HG03280 (cell line): Measurements from ENCODE around the gene GPX2.

Experiments used
- ATAC-seq: cut with Tn5 transposase; IDR thresholded peaks from one replicate; pipeline ENCODE4 v1.9.1; 2021; ENCODE audit warnings: mild to moderate bottlenecking, moderate library complexity; ENCODE audit not compliant: unreplicated experiment

Gene GPX2

DNA sequence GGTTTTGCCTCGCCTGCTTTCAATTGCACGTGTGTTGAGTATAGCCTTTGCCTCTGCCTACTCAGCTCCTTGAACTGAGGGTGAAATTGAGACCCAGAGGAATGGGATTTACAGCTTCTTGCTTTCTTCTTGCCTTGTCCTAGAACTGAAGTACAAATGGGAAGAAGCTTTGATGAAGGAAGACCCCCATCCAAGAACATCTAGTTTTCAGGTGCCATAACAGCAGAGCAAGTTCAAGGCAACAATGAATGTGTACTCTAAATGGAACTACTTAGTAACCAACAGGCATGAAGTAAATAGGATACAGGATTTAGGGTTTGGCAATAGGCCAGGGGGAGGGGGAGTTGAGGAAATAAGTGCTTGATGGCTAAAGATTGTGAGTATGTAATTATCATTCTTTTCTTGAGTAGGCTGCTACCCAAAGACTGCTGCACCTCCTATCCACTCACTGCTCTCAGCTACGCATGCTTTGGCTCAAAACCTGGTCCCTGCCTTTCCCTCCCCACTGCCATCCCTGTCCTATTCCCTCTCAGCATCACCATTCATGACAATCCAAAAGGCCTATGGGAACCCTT, 2.1 kb downstream of the GPX2 start:
- no peak for ATAC-seq

- ATAC-seq = no peak
These were observed 2.7 kb downstream of the GPX2 start for GRCh38 chr14:64939817-64940190.

DNA sequence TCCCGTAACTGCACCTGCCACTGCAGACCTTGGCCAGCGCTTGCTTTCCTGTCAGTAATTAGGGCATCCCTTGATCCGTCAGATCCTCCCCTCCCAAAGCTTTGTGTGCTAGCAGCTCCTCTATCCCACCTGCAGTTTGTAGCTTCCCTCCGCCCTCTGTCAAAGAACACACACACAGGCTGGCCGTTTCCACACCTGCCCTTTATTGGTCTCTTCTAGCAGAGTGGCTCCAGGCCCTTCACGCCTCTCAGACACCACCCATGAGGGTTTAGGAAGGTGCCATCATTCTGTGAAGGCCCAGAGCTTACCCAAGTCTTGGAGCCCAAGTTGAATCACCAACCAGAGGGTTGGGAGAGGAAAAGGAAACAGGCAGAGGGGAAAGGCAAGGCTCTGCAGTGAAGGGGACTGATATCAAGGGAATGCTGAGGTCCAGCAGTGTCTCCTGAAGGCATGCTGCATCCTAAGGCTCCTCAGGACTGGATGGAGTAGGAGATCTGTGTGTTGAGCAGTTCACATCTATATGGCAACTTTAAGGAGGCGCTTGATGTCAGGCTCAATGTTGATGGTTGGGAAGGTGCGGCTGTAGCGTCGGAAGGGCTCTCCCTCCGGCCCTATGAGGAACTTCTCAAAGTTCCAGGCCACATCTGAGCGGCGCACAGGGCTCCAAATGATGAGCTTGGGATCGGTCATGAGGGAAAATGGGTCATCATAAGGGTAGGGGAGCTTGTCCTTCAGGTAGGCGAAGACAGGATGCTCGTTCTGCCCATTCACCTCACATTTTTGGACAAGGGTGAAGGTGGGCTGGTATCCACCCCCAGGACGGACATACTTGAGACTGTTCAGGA, 3.4 kb downstream of the GPX2 start:
- ATAC-seq = no peak

GRCh38 chr14:64937821-64938193, 4.7 kb downstream of the GPX2 start:
- ATAC-seq = no peak

DNA sequence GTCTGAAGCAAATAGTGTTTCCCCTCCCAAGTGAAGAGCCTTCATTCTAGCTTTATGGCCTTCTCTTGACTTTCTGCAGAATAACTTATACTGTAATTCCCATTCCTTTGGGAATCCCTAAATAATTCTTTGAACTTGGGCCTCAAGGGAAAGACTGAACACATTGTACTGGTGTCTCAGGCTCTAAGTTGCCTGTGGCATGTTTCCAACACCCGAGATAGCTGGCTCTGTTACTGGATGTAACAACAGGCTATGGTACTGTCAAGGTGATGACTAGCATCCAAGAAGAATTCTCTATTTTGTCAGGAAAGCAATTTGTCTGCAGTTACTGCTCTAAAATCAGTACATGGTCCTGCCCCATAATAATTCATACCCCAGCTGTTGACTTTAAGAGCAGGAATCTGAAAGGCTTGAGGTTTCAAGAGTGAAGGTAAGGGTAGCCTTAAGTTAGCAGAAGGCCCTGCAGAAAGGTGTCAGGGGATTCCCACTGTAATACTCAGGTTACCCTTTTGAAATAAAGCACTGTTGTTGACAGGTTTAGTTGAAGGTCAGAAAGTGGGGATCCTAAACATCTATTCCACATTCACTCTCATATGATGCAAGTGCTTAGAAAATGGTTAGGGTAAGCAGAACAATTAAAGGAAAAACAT, 5.2 kb downstream of the GPX2 start:
- no peak for ATAC-seq

DNA sequence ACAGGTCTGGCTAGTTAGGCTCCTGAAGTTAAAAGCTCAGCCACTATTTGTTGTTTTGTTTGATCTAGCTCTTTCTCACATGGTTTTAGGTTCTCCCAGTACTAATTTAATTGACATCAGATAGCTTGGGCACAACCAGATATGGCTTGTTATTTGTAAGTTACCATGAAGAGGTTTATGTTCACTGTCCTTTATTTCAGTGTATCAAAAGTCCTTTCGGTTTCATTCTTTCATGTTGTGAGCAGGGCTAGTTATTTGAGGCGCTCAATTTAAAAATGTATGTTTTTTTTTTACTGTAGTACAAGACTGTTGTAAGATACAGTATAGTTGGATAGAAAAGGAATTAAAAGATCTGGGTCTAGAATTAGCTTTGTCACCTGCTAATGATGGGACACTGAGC, 7.0 kb downstream of the GPX2 start:
- ATAC-seq = no peak

DNA sequence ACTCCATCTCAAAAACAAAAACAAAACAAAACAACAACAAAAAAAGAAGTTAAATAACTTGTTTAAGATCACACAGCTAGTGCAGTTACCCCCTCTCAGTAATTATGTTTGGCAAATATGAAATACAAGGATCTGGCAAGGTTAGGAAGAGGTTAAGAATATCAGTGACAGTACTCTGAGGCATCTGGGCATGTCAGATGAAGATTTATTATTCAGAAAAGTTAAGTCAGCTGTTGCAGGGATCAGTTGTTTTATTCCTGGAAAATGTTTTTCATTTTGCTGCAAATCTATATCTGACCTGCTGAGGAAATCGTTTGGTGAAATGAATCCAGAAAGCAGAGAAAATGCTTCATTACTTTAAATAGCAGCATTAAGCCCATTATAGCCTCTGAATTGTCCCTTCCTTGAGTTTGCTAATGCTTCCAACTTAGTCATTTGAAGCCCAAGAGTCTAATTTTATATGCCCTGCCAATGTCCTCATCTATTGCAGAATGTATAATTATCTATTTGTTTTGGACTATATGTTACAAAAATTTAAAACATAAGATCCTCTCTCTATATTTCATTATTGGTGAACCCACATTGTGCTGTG, 8.1 kb downstream of the GPX2 start:
- ATAC-seq = no peak

DNA sequence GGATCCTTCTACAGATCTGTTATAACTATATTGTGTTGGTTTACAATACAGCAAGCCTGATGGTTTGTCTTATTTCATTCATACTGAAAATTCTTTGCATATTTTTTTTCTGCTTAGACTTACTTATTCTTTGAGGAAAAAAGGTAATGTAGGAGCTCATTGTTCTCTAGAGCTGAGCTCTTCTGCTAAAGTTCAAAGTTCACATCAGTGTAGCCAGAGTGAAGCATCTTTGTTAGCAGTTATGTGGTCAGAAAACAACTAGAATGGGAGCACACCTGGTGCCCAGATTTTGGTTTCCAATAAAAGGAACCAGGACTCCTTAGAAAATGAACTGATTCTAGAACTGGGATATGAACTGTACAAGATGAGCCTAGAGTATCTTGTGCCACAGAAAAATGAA, 10.3 kb downstream of the GPX2 start:
- no peak for ATAC-seq

DNA sequence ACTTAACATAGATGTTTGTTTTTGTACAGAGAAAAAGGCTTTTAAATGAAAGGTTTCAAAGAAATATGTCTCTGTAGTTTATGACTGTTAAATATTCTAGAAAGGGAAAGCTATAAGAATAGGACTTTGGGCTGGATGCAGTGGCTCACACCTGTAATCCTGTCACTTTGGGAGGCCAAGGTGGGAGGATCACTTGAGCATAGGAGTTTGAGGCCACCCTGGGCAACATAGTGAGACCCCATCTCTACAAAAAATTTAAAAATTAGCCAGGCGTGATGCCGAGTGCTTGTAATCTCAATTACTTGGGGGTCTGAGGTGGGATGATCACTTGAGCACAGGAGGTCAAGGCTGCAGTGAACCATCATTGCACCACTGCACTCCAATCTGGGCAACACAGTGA, 11.4 kb downstream of the GPX2 start:
- ATAC-seq = no peak

DNA sequence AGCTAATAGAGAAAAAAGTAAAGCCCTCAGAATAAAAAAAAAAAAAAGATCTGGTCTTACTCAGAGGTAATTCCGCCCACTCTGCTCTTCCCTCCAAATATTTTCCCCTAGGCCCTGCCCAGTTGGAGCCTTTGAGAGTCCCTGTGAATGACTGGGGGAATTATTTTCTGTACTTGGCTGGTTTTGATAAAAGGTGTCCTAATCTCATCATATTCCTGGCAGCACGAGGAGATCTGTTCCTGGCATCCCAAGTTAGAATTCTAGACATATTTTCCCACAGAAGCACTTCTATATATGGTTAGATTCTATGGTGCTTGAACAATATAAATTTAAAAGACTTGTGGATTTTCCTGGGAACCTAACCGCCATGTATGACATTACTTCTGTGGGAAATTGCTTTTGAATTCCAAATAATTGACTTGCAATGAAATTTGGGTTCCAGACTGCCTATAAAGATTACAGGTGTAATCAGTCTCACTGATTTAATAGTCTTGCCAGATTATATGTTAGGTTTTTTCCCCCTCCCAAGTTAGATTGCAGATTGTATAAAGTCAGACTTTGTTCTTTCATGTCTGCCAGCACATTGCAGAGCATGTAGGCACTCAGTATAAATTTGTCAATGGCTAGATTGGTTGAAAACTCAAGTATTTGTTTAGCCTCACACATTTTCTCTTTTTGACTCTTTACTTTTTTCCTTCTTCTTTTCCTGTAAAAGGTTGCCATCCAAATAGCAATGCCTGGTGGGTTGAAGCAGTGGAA, 12.3 kb downstream of the GPX2 start:
- no peak for ATAC-seq

GRCh38 chr14:64929014-64929359, 13.6 kb downstream of the GPX2 start:
- ATAC-seq = no peak

GRCh38 chr14:64928239-64929013, 14.1 kb downstream of the GPX2 start:
- peak; percentile 68 for ATAC-seq

- ATAC-seq = no peak
These were observed 15.5 kb downstream of the GPX2 start for GRCh38 chr14:64927031-64927430.

DNA sequence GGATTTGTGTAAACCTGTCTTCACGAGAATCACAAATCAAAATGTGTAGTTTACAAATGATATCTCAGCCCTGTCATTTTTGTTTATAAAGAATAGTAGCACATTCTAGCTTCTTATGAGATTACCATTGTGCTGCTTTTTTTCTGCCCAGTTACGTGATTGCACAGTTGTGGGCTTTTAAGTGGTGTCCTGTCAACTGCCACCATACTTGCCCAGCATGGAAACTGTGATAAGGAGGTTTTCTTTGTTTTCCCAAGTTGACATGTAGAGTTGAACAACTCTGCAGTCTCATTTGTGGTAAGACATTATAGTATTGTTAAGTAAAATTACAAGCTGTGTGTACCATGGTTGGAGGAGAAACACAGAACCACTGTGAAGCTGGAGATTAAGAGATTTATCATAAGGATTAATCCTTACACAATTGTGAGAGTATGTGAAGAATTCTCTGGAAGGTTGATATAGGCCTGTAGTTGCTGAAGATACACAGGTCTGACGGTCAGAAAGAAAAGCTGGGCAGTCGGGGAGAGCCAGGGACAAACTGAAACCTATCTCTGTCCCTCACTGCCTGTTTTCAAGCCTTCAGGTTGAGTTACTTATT, 16.0 kb downstream of the GPX2 start:
- no peak for ATAC-seq

DNA sequence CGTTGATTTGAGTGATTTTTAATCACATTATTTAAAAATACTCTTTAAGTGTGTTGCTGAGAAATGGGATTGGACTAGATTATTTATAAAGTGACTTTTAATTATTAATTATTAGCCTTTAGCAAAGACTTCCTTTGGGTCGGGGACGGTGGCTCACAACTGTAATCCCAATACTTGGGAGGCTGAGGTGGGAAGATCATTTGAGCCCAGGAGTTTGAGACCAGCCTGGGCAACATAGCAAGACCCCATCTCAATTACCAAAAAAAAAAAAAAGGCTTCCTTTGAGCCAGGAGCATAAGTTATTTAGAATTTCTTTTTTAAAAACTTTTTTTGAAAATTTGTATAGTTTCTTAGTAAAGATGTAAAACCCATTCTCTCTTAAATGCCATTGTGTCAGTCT, 19.5 kb downstream of the GPX2 start:
- no peak for ATAC-seq

GRCh38 chr14:64920465-64920864, 22.1 kb downstream of the GPX2 start:
- ATAC-seq = no peak

GRCh38 chr14:64919618-64920017, 22.9 kb downstream of the GPX2 start:
- ATAC-seq = no peak

DNA sequence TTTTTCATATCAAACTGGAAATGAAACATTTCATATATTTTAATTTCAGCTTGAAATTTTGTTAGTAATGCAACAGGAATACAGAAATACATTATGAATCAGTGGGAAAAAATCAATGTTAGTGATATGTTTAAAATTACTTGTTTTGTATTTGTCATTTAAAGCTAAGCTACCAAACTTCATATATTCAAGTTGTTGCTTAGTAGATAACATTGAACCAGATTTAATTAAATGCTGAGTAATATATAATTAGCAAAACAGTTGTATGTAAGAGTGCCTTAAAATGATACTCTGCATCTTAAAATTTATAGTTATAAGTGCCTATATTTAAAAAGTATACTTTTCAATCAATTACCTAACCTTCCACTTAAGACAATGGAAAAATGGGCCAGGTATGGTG, 23.3 kb downstream of the GPX2 start:
- ATAC-seq = no peak

- no peak for ATAC-seq
These were observed 24.3 kb downstream of the GPX2 start for GRCh38 chr14:64918216-64918615.

DNA sequence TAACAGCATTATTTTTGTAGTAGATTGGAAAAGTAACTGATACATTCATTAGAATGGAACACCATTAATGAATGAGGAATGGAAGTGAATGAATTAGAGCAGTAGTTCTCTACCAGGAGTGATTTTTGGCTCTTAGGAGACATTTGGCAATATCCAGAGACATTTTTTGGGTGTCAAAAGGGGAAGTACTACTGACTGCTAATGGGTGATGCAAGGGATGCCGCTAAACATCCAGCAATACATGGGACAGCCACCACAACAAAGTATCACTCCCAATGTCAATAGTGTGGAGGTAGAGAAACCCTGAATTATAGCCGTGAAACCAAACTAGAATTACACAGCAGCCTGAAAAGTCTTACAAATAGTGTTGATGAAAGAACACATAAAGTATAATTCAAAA, 26.7 kb downstream of the GPX2 start:
- no peak for ATAC-seq
